ENCODE measurements around the gene MTX1. TPM values are rescaled to one million over a fixed set of nuclear protein-coding genes. Genes with fewer than 3 reads are reported as not detected.
A peak's percentile ranks its signal among the peaks of the same experiment; 100 is the strongest.

The MTX1 gene
- total and polyA plus RNA-seq, 9 of the 15 experiments (the other 6 are each of a cell fraction or from before 2014, with no cell fraction given) = 29.1 to 98.4 (median 66.9) TPM

- TF ChIP-seq ZBTB40 (IDR thresholded peaks at IDR 0.05) = no peak
- no peak for TF ChIP-seq ZBTB40 (CRISPR knock-in tag; IDR thresholded peaks at IDR 0.05)
- no peak for TF ChIP-seq NFYB (IDR thresholded peaks at IDR 0.05; ENCODE audit: extremely low read depth, insufficient read length)
- TF ChIP-seq CREB3L1 (IDR thresholded peaks at IDR 0.05; ENCODE audit: borderline replicate concordance, low read depth) = no peak
- TF ChIP-seq DEAF1 (CRISPR knock-in tag; IDR thresholded peaks at IDR 0.05) = 0 out of 2 replicates have a peak, but pooled peaks have one; percentile 35
- no peak for TF ChIP-seq HLTF (IDR thresholded peaks at IDR 0.05)
- no peak for TF ChIP-seq STAT5B (CRISPR knock-in tag; IDR thresholded peaks at IDR 0.05)
- peak; percentile 62 to 74 for TF ChIP-seq RAD21 (CRISPR knock-in tag; conservative IDR thresholded peaks at IDR 0.05 in 1 of 2, IDR thresholded peaks at IDR 0.05 in 1 of 2)
- peak; percentile 80; the same call in 1 of the 2 replicates for TF ChIP-seq MYNN (IDR thresholded peaks at IDR 0.05)
- TF ChIP-seq MYNN (CRISPR knock-in tag; IDR thresholded peaks at IDR 0.05) = no peak
- TF ChIP-seq DLX4 (CRISPR knock-in tag; IDR thresholded peaks at IDR 0.05) = no peak
- no peak for TF ChIP-seq FOS (IDR thresholded peaks at IDR 0.05; ENCODE audit: extremely low read depth, insufficient read length)
- peak in 2 of 3 experiments; percentile 36 for TF ChIP-seq YY1 (IDR thresholded peaks at IDR 0.05; ENCODE audit: borderline replicate concordance in 1 of 3, control insufficient read depth in 1 of 3, extremely low read depth in 1 of 3, insufficient read depth in 3 of 3, insufficient read length in 1 of 3, insufficient replicate concordance in 2 of 3, low read depth in 1 of 3, low read length in 2 of 3)
- no peak for TF ChIP-seq ZFP36 (IDR thresholded peaks at IDR 0.05; ENCODE audit: low read depth, low read length, partially characterized antibody)
- TF ChIP-seq POLR2G (IDR thresholded peaks at IDR 0.05; ENCODE audit: low read depth, low read length) = no peak
These were observed 31.9 kb upstream of the MTX1 start (continued) for GRCh38 chr1:155176544-155177071.

Data from K562 (cell line).